OCI-LY1 (cell line): ENCODE measurements around the gene PLCD1.

Experiments
- EZH2 ChIP-seq: fragments of 200-600 bp; sonication (generic), shearing (Covaris generic); IDR thresholded peaks from 2 replicates; pipeline ENCODE4 v1.8.0; 2017; ENCODE audit warnings: borderline replicate concordance, mixed run types, mild to moderate bottlenecking, antibody characterized with exemption, low read length, moderate library complexity, mixed read lengths
- TF ChIP-seq, protein P1 (sequence below): fragments of 200-600 bp; sonication (generic), shearing (Covaris generic); IDR thresholded peaks from 2 replicates; pipeline ENCODE4 v1.5.1; 2017; ENCODE audit warnings: mild to moderate bottlenecking, antibody characterized with exemption, low read length, moderate library complexity, mixed read lengths

DNA sequence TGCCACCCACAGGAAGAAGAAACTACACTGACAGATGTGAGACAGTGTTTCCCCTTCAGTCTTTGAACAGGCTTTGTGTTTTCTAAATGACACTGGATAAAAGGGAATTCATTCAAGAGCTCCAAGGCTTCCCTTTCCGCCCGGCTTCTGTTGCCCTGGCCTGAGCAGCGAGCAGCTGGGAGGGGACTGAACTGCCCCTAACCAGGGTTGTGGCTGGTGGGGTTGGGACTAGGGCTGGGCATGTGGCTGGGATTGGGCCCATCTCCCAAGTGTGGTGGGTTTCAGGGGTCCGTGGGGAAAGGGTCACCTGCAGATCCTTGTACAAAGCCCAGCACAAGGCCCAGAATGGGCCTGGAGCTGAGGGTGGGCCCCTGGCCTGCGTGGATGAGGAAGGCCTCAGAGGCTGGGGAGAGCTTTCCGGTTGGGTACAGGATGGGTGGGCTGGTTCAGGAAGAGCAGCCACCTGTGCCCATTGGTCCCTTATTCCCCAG is 28.4 kb downstream of the PLCD1 start:
- TF ChIP-seq, protein P1, sequence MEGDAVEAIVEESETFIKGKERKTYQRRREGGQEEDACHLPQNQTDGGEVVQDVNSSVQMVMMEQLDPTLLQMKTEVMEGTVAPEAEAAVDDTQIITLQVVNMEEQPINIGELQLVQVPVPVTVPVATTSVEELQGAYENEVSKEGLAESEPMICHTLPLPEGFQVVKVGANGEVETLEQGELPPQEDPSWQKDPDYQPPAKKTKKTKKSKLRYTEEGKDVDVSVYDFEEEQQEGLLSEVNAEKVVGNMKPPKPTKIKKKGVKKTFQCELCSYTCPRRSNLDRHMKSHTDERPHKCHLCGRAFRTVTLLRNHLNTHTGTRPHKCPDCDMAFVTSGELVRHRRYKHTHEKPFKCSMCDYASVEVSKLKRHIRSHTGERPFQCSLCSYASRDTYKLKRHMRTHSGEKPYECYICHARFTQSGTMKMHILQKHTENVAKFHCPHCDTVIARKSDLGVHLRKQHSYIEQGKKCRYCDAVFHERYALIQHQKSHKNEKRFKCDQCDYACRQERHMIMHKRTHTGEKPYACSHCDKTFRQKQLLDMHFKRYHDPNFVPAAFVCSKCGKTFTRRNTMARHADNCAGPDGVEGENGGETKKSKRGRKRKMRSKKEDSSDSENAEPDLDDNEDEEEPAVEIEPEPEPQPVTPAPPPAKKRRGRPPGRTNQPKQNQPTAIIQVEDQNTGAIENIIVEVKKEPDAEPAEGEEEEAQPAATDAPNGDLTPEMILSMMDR: no peak
- no peak for TF ChIP-seq EZH2
